ENCODE data around the gene AMZ2. TPM values are rescaled to one million over a fixed set of nuclear protein-coding genes. Genes with fewer than 3 reads are reported as not detected.
A peak's percentile ranks its signal among the peaks of the same experiment; 100 is the strongest.

The AMZ2 gene
- total and polyA plus RNA-seq, 4 donors: 27.1 to 55.2 (median 44.9) TPM

DNA sequence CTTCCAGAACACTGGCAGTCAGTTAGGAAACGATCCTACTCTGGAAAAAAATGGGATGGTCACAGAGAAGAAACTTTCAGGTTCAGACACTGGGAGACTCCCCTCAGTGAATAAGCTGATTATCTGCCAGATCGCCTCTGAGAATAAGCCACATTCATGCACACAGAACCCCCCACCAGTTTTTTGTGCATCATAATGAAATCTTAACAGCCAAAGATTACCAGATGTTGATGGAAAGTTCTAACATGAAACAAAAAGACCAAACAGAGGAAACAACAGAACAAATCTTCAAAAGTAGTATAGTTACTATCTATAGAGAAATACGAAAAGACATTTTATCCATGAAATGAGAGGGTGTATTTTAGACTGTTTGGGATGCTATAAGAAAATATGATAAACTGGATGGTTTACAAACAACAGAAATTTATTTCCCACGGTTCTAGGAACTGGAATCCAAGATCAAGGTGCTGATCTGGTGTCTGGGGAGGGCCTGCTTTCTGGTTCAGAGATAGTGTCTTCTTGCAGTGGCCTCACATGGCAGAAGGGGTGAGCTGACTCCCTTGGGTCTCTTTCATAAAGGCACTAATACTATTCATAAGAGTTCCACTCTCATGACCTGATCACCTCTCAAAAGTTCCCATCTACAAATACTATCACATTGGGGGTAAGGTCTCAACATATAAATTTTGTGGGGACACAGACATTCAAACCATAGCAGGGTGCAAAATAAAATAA, 8.0 kb upstream of the AMZ2 start:
- no peak for ATAC-seq (ENCODE audit: insufficient read depth, low FRiP score)
- no peak overlapping the region for H3K27ac ChIP-seq (ENCODE audit: low read depth in 1 of 2, low read length in 1 of 2)

DNA sequence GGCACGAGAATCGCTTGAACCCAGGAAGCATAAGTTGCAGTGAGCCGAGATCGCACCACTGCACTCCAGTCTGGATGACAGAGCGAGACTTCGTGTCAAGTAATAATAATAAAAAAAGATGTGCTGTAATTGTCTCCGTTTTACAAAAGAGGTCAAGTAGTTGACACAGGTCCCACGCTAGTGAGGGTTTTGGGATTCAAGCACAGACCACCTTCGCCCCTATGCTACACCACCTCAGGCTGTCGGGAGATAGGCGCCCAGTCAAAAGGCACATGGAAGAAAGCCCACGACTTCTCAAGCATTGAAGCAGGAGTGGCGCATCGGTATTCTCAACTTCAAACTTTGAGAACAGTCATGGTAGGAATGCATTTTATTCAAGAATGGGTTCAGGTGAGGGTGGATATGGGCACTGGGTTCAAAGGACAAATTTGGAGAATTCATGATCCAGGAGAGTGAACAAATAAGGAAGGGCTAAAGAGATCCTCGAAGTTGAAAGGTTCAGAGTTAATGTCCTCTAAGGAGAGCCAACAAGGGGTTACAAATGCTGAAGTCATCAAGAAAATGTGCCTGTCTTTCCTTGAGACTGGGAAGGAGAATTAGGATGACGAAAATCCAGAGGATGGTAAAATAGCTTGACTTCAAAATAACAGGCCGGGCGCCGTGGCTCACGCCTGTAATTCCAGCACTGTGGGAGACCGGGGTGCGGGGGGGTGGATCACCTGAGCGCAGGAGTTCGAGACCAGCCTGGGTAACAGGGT, 1.4 kb upstream of the AMZ2 start:
- H3K9me3 ChIP-seq (ENCODE audit: control insufficient read depth in 4 of 4, insufficient read depth in 3 of 4, low read length in 3 of 4): no peaks in the 10 kb centered on the region
- no peak overlapping the region for H3K27ac ChIP-seq (ENCODE audit: low read depth in 1 of 2, low read length in 1 of 2)
- WGBS, 2 donors: 91 to 92% methylated on average over 24 of the region's 24 CpGs
- no peak overlapping the region for H3K9ac ChIP-seq (ENCODE audit: insufficient read depth in 1 of 2, low read length in 2 of 2)
- no peak overlapping the region for H3K4me3 ChIP-seq
- DNase-seq (no peak), ATAC-seq (ENCODE audit: insufficient read depth, low FRiP score) (no peak)
- TF ChIP-seq, protein P1, sequence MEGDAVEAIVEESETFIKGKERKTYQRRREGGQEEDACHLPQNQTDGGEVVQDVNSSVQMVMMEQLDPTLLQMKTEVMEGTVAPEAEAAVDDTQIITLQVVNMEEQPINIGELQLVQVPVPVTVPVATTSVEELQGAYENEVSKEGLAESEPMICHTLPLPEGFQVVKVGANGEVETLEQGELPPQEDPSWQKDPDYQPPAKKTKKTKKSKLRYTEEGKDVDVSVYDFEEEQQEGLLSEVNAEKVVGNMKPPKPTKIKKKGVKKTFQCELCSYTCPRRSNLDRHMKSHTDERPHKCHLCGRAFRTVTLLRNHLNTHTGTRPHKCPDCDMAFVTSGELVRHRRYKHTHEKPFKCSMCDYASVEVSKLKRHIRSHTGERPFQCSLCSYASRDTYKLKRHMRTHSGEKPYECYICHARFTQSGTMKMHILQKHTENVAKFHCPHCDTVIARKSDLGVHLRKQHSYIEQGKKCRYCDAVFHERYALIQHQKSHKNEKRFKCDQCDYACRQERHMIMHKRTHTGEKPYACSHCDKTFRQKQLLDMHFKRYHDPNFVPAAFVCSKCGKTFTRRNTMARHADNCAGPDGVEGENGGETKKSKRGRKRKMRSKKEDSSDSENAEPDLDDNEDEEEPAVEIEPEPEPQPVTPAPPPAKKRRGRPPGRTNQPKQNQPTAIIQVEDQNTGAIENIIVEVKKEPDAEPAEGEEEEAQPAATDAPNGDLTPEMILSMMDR (IDR thresholded peaks at IDR 0.05; ENCODE audit: control extremely low read depth, extremely low read depth): no peak
- H3K36me3 ChIP-seq (ENCODE audit: control insufficient read depth in 4 of 4, insufficient read depth in 4 of 4, low read length in 4 of 4): peaks cover 0 to 7% (median 2%) of the 10 kb centered on the region in 4 donors
- peaks cover 0 to 9% (median 6%) of the 10 kb centered on the region in 5 donors for H3K4me1 ChIP-seq (ENCODE audit: control insufficient read depth in 5 of 5, insufficient read depth in 5 of 5, low read length in 5 of 5)
- H3K27me3 ChIP-seq (ENCODE audit: control insufficient read depth in 3 of 3, insufficient read depth in 3 of 3, low read length in 2 of 3): no peaks in the 10 kb centered on the region

More for the DNA sequence above, 8.0 kb upstream of the AMZ2 start:
- WGBS, 2 donors: 85 to 95% methylated on average over 4 of the region's 4 CpGs
- DNase-seq: no peak
- H3K27me3 ChIP-seq (ENCODE audit: control insufficient read depth in 3 of 3, insufficient read depth in 3 of 3, low read length in 2 of 3): no peaks in the 10 kb centered on the region
- no peak overlapping the region for H3K4me3 ChIP-seq
- H3K9me3 ChIP-seq (ENCODE audit: control insufficient read depth in 4 of 4, insufficient read depth in 3 of 4, low read length in 3 of 4): no peaks in the 10 kb centered on the region
- TF ChIP-seq, protein P1 (IDR thresholded peaks at IDR 0.05; ENCODE audit: control extremely low read depth, extremely low read depth): no peak
- no peak overlapping the region for H3K9ac ChIP-seq (ENCODE audit: insufficient read depth in 1 of 2, low read length in 2 of 2)
- H3K36me3 ChIP-seq (ENCODE audit: control insufficient read depth in 4 of 4, insufficient read depth in 4 of 4, low read length in 4 of 4): no peaks in the 10 kb centered on the region
- H3K4me1 ChIP-seq (ENCODE audit: control insufficient read depth in 5 of 5, insufficient read depth in 5 of 5, low read length in 5 of 5): no peaks in the 10 kb centered on the region

DNA sequence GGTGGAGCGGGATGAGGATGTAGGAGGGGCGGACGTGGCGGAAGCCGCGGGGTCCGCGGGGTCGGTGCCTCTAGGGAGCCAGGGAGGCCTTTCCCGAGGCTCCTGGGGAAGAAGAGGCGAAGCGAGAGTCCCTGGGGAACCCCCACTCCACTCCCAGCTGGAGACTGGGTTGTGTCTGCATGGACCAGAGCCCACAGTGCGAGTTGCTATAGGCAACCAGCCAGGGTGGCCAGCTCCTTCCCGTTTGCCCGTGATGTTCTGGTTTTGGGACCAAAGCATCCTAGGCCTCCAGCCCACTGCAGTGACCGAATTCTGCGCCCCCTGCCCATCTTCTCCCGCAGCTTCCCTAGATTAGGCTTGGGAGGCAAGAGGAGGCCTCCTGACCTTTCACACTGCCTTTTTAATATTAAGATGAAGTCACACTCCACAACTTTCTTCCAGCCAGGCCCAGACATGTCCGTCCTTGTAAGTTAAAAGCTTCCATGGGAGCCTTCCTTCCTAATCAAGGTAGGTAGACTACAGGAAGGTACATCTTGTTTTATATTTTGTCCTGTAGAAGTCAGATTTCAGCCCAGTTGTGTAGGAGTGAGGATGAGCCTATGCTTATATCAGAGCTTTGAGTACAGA, 469 bp downstream of the AMZ2 start:
- H3K36me3 ChIP-seq (ENCODE audit: control insufficient read depth in 4 of 4, insufficient read depth in 4 of 4, low read length in 4 of 4): peaks cover 1 to 17% (median 2%) of the 10 kb centered on the region in 4 donors
- H3K27me3 ChIP-seq (ENCODE audit: control insufficient read depth in 3 of 3, insufficient read depth in 3 of 3, low read length in 2 of 3): no peaks in the 10 kb centered on the region
- H3K4me3 ChIP-seq: peak overlapping the region; percentile 93
- H3K9ac ChIP-seq (ENCODE audit: insufficient read depth in 1 of 2, low read length in 2 of 2): peak overlapping the region; percentile 81 to 82
- peak; percentile 53 for ATAC-seq (ENCODE audit: insufficient read depth, low FRiP score)
- DNase-seq: peak in 1 of 3 donors; percentile 70
- 2 to 3% methylated on average over 19 of the region's 19 CpGs for WGBS, 2 donors
- peak overlapping the region; percentile 93 to 99 for H3K27ac ChIP-seq (ENCODE audit: low read depth in 1 of 2, low read length in 1 of 2)
- peaks cover 0 to 9% (median 6%) of the 10 kb centered on the region in 5 donors for H3K4me1 ChIP-seq (ENCODE audit: control insufficient read depth in 5 of 5, insufficient read depth in 5 of 5, low read length in 5 of 5)
- H3K9me3 ChIP-seq (ENCODE audit: control insufficient read depth in 4 of 4, insufficient read depth in 3 of 4, low read length in 3 of 4): no peaks in the 10 kb centered on the region
- TF ChIP-seq, protein P1 (IDR thresholded peaks at IDR 0.05; ENCODE audit: control extremely low read depth, extremely low read depth): no peak
